ENCODE data around the gene ABHD17A. TPM values are rescaled to one million over a fixed set of nuclear protein-coding genes. Genes with fewer than 3 reads are reported as not detected.

The ABHD17A gene
- total and polyA plus RNA-seq, 2 of the 8 experiments (the other 6 are each of a cell fraction or from before 2014, with no cell fraction given), result 41.2 to 87.4 TPM

DNA sequence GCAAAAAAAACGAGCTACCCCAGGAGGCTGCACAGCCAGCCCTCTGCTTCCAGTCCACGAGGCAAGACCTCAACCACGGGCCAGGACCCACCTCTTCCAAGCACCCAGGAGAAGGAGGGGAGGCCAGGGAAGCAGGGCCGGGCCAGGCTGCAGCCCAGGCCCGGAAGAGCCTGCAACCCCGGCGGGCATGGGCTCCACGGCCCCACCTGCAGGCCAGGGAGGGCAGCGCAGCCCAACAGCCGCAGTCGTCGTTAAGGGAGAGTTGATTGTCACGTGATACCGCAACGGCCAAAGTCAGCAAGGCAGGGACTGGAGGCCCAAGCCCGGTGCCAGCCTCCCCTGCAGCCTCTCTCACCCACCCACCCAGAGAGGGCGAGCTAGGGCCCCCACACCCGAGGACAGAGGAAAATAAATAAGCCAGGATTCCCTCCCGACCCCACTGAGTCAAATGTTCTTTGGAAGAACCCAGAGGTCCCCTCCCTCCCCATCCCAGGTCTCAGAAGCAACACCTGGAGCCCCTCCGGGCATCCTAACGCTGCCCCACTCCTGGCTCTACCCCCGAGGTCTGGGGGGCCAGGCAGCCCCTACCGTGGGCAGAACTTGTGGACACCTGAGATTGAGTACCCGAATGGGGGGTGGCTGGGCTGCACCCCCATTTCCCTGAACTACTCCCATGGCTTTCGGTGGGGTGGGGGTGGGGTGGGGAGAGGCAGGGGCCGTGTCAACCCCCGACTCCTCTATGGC, 31.8 kb downstream of the ABHD17A start (continued):
- TF ChIP-seq, protein P1, sequence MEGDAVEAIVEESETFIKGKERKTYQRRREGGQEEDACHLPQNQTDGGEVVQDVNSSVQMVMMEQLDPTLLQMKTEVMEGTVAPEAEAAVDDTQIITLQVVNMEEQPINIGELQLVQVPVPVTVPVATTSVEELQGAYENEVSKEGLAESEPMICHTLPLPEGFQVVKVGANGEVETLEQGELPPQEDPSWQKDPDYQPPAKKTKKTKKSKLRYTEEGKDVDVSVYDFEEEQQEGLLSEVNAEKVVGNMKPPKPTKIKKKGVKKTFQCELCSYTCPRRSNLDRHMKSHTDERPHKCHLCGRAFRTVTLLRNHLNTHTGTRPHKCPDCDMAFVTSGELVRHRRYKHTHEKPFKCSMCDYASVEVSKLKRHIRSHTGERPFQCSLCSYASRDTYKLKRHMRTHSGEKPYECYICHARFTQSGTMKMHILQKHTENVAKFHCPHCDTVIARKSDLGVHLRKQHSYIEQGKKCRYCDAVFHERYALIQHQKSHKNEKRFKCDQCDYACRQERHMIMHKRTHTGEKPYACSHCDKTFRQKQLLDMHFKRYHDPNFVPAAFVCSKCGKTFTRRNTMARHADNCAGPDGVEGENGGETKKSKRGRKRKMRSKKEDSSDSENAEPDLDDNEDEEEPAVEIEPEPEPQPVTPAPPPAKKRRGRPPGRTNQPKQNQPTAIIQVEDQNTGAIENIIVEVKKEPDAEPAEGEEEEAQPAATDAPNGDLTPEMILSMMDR (IDR thresholded peaks at IDR 0.05; ENCODE audit: control extremely low read depth in 1 of 3, insufficient read depth in 1 of 3, low read depth in 1 of 3, low read length in 3 of 3), result peak; percentile 91 to 96 (median 94)
- TF ChIP-seq TAF7 (optimal IDR thresholded peaks at IDR 0.05; ENCODE audit: borderline replicate concordance, low read depth, low read length) (no peak), SRF (IDR thresholded peaks at IDR 0.05; ENCODE audit: low read depth, low read length) (no peak), CBX5 (IDR thresholded peaks at IDR 0.05; ENCODE audit: low read depth, low read length) (no peak), BCL11A (IDR thresholded peaks at IDR 0.05; ENCODE audit: low read depth in 2 of 2, low read length in 2 of 2) (no peak), CTBP2 (IDR thresholded peaks at IDR 0.05; ENCODE audit: borderline replicate concordance, insufficient read depth, insufficient read length, low read length) (no peak), MAFK (IDR thresholded peaks at IDR 0.05; ENCODE audit: low read depth, low read length) (no peak)
